Stimulated activated CD4-positive, alpha-beta T cell treated with anti-CD3 and anti-CD28 coated beads, Interleukin-1b, Interleukin-23, amount 100 ng/mL, for 4 hours (primary cell): ENCODE data around the gene CFAP77.

ENCODE experiments used
- DNase-seq, 2 donors: peaks; one replicate each; pipeline ENCODE4 v3.0.0-alpha.2; 2020; ENCODE audit warnings: low read depth in 2 of 2

CFAP77 gene

GRCh38 chr9:132579427-132579798 is 169.4 kb downstream of the CFAP77 start:
- DNase-seq = no peak

- no peak for DNase-seq
Observed at GRCh38 chr9:132582276-132582785, 172.3 kb downstream of the CFAP77 start, which contains the start of gene BARHL1. BARHL1 (plus strand) TSS chr9:132582606; CDS start chr9:132582798, 192 bp downstream.

- no peak for DNase-seq
Observed at GRCh38 chr9:132582786-132583583, 173.0 kb downstream of the CFAP77 start.

GRCh38 chr9:132583584-132584304 is 173.7 kb downstream of the CFAP77 start:
- DNase-seq = no peak

- DNase-seq = no peak
Observed at GRCh38 chr9:132584601-132585560, 174.9 kb downstream of the CFAP77 start.

- no peak for DNase-seq
Observed at GRCh38 chr9:132585954-132586829, 176.2 kb downstream of the CFAP77 start.

- DNase-seq = no peak
Observed at GRCh38 chr9:132586830-132587591, 177.0 kb downstream of the CFAP77 start.

- no peak for DNase-seq
Observed at GRCh38 chr9:132587592-132587955, 177.6 kb downstream of the CFAP77 start.

- no peak for DNase-seq
Observed at GRCh38 chr9:132588098-132588497, 178.1 kb downstream of the CFAP77 start.

- DNase-seq = no peak
Observed at GRCh38 chr9:132588501-132589147, 178.6 kb downstream of the CFAP77 start.

- no peak for DNase-seq
Observed at GRCh38 chr9:132589148-132590036, 179.4 kb downstream of the CFAP77 start.

- no peak for DNase-seq
Observed at GRCh38 chr9:132590037-132590317, 180.0 kb downstream of the CFAP77 start.

GRCh38 chr9:132590318-132591182 is 180.5 kb downstream of the CFAP77 start:
- DNase-seq = no peak

- DNase-seq = no peak
Observed at GRCh38 chr9:132591244-132591643, 181.2 kb downstream of the CFAP77 start.

GRCh38 chr9:132591751-132592314 is 181.8 kb downstream of the CFAP77 start:
- DNase-seq = no peak

- DNase-seq = no peak
Observed at GRCh38 chr9:132592451-132592850, 182.4 kb downstream of the CFAP77 start.

- no peak for DNase-seq
Observed at GRCh38 chr9:132594412-132594811, 184.4 kb downstream of the CFAP77 start.
